Hematopoietic multipotent progenitor cell treated with erythropoietin and hydrocortisone succinate and interleukin-3 and kit ligand, for 8 days (in vitro differentiated cells): ENCODE results near the gene TRERF1.
"Not testable (repeated sequence)": the region's sequence is repeated elsewhere in the genome, so short reads cannot be mapped to it uniquely, and the experiment has no call there.

Source experiments
- DNase-seq: peaks from one replicate; pipeline ENCODE4 v3.0.0-alpha.2; 2015

Gene TRERF1

GRCh38 chr6:42451333-42452170, at the start of gene TRERF1:
Gene TRERF1, minus strand, starts transcription at chr6:42451926. Its CDS starts 182,336 bp downstream, at chr6:42269590.
- DNase-seq, result peak; percentile 59

DNA sequence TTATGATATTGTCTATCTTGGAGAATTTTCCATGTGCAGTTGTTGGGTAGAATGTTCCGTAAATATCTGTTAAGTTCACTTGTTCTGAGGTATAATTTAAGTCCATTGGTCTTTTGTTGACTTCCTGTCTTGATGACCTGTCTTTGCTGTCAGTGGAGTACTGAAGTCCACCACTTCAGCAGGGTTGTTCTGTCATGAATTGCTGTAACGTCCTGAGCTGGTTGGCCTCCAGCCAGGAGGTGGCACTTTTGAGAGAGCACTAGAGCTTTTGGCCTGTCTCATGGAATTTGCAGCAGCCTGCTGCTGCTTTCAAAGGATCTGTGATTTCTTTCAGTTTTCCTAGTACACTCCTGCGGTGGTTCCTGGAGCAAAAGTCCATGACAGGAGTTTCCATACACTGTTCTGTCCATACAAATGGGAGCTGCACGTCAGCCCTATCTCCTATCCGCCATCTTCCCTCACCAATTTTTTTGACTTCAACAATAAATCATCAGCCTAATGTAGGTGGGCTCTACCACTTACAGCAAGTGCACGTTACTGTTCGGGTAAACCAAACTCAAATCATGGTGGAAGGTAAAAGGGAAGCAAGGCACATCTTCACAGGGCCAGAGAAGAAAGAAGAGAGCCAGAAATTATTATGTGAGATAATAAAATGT, 46.9 kb upstream of the TRERF1 start:
- peak; percentile 8 for DNase-seq

DNA sequence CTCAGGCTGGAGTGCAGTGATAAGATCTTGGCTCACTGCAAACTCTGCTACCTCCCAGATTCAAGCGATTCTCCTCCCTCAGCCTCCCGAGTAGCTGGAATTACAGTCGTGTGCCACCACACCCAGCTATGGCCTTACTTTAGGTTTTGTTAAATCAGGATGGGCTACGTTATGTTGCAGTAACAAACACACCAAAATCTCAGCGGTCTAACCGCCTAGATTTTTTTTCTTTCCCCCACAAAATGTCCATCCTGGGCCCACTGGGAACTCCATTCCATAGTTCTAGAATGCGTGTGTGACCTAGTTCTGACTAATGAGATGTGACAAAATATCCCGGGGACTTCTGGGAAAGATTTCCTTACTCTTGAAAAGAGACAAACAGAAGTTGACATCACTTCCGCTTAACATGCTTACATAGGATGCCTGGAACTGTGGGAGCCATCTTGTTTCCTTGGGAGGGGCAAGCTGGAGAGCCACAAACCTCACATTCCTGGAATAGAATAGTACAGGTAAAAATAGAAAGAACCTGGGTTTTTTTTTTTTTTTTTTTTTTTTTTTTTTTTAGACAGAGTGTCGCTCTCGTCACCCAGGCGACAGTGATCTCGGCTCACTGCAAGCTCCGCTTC, 42.3 kb upstream of the TRERF1 start:
- DNase-seq, result no peak

DNA sequence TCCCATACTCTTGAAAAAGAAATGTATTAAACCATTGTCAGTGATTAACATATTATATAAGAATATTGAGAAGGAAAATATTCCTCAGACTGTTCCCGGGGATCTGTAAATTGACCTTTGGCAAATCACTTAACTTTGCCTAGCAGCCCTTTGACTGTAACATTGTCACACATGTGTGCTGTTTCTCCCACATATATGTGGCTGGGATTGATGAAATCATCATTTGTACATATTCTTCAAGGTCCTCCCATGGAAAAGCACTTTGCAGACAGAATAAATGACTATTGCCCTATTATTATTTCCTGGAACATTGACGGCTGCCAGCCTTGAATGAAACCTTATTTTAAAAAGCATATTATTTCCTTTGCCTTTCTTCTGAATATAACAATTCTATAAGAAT, 36.4 kb upstream of the TRERF1 start:
- no peak for DNase-seq

DNA sequence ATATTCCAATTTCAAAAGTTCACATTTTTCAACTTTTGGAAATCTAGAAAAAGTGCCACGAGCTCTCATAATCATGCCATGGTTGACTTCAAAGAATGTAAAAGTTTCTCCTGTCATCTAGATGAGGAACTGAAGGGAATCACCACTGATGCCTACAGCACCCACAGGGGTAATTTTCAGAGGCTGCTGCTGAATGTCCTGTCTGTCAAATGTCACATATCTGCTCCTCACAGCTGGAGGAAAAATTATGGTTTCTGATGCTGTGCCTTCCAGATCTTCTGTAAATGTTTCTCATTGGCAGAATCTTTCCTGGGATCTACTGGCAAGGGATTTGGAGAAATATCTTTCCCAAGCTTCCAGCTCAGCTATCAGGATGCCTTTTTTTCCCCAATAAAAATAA, 32.5 kb upstream of the TRERF1 start:
- DNase-seq, result no peak

DNA sequence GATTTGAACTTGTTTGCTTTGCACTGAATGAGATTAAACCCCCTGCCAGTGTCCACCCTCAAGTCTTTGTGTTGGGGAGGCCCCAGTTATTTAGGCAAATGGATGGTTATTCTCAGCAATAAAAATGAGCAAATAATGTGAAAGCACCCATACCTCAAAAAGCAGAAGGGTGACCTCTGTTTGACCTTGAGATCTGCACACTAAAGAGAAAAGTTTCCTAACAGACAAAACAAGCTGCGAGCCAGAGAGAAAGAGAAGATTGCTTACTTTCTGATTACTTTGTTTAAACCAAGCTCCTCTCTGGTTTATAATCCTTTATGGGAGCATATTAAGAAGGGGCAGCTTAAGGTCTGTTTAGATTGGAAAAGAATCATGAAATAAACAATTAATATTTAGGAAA, 30.4 kb upstream of the TRERF1 start:
- DNase-seq, result no peak

DNA sequence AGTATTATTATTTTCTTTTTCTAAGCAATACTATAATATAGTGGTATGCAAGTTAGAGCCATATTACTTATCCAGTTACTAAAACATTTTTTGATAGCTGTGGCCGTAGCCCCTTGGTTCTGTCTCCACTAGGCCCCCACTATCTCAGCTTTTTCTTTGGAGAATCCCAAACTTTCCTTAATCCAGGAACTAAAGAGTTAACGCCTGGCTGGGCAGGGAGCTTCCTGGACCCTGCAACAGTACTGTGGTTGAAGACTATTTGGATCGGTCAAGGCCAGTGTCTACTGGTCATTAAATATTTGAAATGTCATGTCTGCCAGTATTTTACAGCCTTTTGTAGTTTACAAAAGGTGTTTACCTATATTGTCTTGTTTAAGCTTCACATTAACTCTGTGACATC, 20.0 kb upstream of the TRERF1 start:
- no peak for DNase-seq

DNA sequence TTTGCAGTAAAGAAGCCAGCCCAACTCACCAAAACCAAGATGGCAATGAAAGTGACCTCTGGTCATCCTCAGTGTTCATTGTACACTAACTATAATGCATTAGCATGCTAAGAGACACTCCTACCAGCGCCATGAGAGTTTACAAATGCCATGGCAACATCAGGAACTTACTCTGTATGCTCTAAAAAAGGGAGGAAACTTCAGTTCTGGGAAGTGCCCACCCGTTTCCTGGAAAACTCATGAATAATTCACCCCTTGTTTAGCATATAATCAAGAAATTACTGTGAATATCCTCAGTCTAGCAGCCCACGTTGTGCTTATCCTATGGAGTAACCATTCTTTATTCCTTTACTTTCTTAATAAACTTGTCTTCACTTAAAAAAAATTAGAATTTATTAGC, 19.4 kb upstream of the TRERF1 start:
- no peak for DNase-seq

- DNase-seq, result no peak
Measured at GRCh38 chr6:42468273-42468672, 16.5 kb upstream of the TRERF1 start.

DNA sequence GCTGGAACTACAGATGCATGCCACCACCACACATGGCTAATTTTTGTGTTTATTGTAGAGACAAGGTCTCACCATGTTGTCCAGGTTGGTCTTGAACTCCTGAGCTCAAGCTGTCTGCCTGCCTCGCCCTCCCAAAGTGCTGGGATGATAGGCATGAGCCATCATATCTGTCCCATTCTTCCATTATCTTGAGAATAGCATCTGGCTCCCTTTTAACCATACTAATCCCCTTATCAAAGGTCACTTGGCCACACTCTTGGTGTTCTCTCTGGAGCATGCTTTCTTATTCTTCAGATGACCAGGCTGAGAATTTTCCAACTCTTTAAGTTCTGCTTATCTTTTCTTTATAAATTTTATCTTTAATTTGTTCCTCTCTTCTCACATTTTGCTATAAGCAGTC, 15.9 kb upstream of the TRERF1 start:
- peak; percentile 63 for DNase-seq

GRCh38 chr6:42466470-42466869, 14.7 kb upstream of the TRERF1 start:
- not testable (repeated sequence) for DNase-seq

DNA sequence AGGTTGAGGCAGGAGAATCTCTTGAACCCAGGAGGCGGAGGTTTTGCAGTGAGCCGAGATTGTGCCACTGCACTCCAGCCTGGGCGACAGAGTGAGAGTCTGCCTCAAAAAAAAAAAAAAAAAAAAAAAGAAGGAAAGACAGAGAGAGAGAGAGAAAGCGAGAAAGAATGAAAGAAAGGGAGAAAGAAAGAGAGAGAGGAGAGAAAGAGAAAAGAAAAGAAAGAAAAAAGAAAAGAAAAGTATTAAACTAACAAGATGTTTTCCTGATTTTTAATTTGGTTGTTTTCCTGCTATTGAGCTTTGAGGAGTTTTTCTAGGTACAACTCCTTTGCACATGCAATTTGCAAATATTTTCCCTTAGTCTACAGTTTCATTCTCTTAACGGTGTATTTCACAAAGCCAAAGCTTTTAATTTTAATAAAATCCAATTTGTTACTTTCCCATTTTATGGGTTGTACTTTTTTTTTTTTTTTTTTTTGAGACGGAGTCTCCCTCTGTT, 10.8 kb upstream of the TRERF1 start:
- DNase-seq, result no peak

DNA sequence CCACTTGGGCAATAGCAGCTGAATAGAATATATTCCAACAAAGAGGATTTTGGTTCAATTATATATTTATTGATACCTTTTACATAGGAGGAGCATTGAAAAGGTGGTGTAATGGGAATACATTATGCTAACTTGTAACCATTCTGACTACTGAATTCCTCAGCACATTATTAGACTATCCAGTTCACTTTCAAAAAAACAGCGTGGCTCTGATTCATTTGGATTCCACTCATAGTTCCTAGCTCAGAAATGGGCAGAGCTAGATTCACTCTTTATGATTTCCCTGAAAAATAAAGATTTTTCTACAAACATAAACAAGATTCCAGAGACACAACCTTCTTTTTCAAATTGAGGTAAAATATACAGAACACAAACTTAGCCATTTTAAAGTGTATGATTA, 9.2 kb upstream of the TRERF1 start:
- no peak for DNase-seq

DNA sequence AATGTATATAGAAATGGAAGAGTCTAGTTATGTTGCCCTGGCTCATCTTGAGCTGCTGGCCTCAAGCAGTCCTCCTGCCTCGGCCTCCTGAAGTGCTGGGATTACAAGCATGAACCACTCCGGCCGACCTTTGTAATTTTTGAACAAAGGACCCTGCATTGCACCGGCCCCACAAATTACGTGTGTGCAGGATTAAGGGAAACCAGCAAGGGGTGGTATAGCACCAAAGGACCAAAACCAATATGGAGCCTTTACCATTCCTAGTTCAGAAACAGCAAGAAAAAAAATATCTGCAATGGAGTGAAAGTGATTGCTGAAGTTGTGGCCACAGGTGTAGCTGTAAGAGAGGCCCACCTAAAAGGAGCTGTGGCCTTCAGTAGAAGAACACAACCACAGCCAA, 8.2 kb upstream of the TRERF1 start:
- DNase-seq, result no peak

GRCh38 chr6:42454428-42454791, 2.7 kb upstream of the TRERF1 start:
- DNase-seq, result peak; percentile 38

GRCh38 chr6:42453654-42454427, 2.1 kb upstream of the TRERF1 start:
- peak; percentile 38 for DNase-seq

GRCh38 chr6:42453031-42453653, 1.4 kb upstream of the TRERF1 start:
- DNase-seq, result peak; percentile 62

DNA sequence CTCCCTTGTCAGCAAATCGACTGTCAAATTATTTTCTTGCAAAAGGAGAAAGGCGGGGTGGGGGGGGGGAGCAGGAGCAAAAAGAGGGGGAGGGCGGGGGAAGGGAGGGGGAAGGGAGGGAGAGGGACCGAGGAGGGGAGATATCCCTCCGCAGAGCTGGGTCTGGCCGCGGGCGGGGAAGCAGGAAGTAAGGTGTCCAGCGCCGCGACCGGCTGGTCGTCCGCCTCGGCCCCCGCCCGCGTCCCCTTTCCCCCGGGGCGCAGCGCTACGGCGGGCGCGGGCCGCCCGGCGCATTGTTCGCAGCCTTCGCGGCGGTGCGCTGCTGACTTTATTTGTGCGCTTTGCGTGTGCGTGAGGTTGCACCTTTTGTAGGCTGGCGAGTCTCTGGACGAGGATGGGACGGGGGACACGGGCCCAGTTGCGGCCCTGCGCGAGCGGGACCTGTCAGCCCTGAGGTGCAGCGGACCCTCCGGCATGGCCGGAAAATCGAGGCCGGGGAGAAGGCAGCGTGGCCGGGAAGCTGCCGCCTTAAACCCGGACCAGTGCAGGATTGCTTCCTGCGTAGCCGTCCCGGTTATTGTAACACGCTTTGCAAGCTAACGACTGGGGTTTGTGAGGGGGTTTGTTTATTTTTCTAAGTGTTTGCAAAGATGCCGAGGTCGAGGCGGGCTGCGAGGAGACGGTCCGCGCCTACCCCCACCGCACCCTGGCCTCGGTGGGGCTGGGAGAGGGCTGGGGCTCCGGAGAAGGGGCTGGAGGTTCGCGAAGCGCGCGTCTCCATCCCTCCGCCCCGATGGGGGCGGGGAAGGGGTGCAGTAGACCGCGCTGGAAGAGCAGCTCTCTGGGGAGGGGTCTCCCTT, 675 bp upstream of the TRERF1 start:
- peak; percentile 56 for DNase-seq

DNA sequence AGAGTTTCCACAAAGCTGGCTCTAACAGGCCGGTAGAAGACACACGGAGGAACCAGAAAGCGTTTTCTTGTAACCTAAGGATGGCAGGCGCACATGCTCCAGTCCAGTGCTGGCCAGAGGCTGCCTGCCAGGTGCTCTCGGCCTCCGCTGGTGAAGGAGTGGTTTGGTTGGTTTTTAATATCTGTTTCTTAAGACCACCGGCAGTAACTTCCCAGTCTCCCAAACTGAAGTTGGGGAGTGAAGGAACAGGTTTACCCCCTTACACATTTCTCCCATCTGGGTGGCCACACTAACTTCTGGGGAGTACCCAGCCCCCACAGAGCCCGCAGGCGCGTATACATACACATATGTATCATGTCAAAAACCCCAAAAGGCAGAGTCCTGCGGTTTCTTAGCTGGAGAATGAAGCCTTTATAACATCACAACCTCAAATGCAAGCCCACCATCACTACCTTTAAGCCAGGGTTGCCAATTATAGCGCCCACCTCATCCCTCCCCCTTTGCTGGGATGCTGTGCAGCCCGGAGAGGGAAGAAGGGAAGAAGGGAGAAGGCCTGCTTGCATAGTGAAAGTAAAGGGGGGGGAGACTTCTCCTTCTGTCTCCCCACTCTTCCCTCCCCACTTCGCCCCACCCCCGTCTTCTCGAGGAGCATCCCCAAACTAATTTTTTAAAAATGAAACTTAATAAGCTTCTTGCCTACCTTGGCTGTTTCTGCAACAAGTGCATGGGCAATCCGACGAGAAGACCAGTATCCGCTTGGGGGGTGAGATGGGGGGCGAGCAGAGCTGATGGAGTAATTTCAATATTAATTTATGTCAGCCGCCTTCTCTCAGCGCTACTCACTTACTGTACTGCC, 1.0 kb downstream of the TRERF1 start:
- no peak for DNase-seq

DNA sequence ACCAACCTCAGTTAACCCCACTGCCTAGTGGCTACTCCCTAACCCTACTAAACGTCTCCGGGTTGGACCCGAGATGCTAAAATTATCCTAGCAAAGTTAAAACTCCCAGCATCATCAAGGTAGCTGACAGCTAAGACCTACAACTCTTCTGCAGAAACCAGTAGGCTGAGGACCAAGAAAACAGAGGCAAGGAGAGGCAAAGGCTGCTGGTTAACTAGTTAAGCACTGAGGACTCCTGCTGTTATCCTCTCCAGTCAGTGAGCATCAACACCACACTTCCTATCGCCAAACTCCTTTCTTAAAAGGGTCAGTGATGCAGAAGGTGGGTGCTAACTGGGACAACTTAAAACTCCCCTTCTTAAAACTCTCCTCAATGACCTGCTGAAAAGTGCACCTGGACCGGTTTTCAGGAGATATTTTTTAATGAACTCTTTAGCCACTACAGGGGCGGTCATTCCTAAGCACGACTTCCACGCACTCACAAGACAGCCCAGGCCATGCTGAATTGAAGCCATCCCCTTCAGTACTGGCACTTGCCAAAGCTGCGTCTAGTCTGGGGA, 1.7 kb downstream of the TRERF1 start:
- DNase-seq, result no peak
